RWPE1 (cell line): Measurements from ENCODE around the gene SLC6A19.

Experiments used
- CTCF ChIA-PET: fragments of 350-600 bp; sonication (Branson Sonifier 250); formaldehyde crosslinking; extraction: SDS; loops from one replicate; lab custom pipeline; 2021; lab: Yijun Ruan, JAX
- POLR2A ChIA-PET: fragments of 400-600 bp; formaldehyde crosslinking; extraction: SDS; loops from one replicate; lab custom pipeline; 2020; ENCODE audit warnings: antibody characterized with exemption; ENCODE audit not compliant: low non-redundant PET; lab: Yijun Ruan, JAX
- DNase-seq: peaks from one replicate; pipeline ENCODE4 v3.0.0; 2012; ENCODE audit warnings: low spot score
- H3K27ac ChIP-seq: fragments of 450-650 bp; 2 replicates; pipeline ENCODE4 v1.5.1; 2017
- TF ChIP-seq, protein P1 (sequence below): fragments of 450-650 bp; conservative IDR thresholded peaks from 2 replicates; pipeline ENCODE4 v1.5.1; 2017; ENCODE audit warnings: low read depth, mild to moderate bottlenecking

Gene SLC6A19

DNA sequence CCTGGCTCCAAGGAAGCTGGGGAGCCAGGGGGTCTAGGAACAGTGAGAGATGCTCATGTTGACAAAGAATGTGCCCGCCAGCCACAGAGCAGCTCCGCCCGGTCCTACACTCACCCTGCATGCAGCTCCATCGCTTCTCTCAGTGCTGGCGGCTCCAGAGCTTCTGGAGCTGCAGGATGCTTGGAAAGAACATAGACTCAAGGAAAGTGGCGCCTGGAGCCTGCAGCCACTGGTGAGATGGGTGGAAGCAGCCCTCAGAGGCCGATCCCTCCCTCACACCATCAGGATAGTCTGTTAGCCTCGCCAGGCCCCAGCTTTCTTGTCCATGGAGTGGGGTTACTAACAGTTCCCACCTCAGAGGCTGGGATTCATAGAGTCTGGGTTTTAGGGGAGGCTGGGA is 26.4 kb upstream of the SLC6A19 start:
- POLR2A ChIA-PET: no interaction called here
- DNase-seq: no peak

DNA sequence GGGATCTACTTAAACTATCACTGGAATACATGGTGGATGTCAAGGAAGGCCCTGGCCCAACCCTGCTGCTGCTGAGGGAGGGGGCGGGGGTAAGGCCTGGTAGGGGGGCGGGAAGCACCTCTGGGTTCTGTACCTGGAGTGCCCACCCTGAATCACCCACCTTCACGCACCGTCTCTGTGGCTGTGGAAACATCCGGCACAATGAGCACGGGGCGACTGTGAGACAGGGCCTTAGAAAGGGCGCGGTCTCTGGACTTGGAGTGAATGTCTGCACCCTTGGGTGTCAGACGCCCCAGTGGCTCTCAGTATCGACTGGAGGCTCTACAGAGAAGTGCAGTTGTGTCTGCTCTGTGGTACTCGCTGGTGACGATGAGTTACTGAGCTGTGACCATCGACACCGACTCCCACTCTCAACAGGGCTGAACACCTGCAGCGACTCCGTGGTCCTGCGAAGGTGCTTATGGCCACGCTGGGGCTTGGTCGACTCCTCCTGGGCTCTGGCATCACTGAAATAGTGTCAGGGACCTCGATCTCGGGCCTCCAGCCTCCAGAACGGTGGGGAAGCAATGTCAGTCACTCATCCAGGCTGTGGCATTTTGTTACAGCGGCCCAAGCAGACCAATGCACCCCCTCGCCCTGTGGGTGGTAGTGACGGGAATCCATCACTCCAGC is 25.5 kb upstream of the SLC6A19 start:
- DNase-seq: no peak
- POLR2A ChIA-PET: no interaction called here
- TF ChIP-seq, protein P1, sequence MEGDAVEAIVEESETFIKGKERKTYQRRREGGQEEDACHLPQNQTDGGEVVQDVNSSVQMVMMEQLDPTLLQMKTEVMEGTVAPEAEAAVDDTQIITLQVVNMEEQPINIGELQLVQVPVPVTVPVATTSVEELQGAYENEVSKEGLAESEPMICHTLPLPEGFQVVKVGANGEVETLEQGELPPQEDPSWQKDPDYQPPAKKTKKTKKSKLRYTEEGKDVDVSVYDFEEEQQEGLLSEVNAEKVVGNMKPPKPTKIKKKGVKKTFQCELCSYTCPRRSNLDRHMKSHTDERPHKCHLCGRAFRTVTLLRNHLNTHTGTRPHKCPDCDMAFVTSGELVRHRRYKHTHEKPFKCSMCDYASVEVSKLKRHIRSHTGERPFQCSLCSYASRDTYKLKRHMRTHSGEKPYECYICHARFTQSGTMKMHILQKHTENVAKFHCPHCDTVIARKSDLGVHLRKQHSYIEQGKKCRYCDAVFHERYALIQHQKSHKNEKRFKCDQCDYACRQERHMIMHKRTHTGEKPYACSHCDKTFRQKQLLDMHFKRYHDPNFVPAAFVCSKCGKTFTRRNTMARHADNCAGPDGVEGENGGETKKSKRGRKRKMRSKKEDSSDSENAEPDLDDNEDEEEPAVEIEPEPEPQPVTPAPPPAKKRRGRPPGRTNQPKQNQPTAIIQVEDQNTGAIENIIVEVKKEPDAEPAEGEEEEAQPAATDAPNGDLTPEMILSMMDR: no peak
- CTCF ChIA-PET: interaction anchor here (0.6 kb wide), 1 partner anchor 252 kb away, joined by 3 read pairs; no protein-coding TSS in a partner anchor
- no peak overlapping the region for H3K27ac ChIP-seq

More for the DNA sequence above, 26.4 kb upstream of the SLC6A19 start:
- no peak overlapping the region for H3K27ac ChIP-seq
- TF ChIP-seq, protein P1: no peak
- CTCF ChIA-PET: interaction anchor here (0.5 to 1.7 kb wide), 22 partner anchors 8 to 282 kb away, joined by 3 to 14 read pairs (median 4); no protein-coding TSS in a partner anchor

DNA sequence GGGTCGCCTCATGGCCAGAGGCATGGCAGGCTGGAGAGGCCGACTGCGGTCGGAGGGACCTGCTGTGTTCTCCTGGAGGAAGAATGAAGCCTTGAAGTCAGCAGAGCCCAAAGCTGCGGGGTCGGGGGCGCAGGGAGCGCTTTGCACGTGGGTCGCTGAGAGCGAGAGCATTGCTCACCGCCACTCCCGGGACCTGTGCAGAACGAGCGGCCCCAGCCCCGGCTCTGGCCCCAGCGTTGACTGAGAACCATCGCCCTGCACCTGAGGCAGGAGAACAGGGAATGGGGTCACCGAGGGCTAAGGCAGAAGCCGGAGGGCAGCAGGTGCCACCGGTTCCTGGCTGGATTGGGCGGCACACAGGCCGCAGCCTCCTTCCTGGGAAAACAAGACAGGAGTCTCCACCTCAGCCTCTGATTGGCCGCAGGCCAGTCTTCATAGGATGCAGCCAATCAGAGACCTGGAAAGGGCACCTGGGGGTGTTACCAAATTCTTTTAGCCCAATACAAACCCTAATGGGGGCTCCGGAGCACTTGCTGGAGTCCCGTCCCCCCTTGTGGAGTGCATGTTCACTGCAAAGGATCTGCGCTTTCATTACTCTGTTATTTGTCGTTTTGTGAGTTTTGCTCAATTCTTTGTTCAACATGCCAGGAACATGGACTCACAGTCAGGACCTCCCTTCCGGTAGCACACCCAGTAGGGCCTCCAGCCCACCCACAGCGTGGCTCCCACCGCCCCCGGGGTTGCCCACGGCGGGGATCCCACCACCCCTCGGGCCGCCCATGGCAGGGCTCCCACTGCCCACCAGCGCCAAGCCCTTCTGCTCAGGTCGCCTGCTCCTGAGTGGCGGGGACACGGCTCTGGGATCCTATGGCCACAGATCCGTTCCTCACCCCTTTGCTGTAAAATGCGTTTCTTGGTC is 24.7 kb upstream of the SLC6A19 start:
- H3K27ac ChIP-seq: no peak overlapping the region
- TF ChIP-seq, protein P1: no peak
- DNase-seq: no peak
- CTCF ChIA-PET: interaction anchor here (0.6 kb wide), 1 partner anchor 253 kb away, joined by 3 read pairs; no protein-coding TSS in a partner anchor
- POLR2A ChIA-PET: no interaction called here

DNA sequence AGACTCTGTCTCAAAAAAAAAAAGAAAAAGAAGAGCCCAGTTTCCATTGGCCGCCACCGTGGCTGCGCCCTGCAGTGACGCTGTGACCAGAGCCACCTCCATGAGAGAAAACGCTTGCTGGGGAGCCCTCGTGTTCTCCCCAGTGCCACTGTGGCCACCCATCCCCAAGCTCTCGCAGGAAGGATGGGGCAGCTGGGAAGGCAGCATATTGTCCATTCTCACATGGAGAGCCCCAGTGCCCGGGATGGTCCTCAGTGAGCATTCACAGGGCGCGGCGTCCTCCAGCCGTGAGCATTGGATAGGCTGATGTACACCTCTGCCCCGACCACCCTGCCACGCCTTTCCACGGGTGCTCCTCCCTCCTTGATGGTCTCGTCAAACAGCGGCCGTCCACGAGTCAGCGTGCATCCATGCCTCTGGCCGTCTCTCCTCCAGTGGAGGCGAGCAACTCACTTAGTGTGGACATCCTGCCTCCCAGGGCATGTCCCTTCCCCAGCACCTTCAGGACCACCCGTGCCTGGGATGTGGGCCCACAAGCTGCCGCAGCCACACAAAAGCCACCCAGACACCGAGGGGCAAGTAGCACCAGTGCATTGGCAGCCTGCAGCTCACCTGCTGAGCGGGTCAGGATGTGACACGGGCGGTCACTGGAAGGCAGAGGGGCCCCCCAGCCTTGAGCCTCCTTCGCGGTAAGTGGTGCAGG is 23.4 kb upstream of the SLC6A19 start:
- ChIA-PET CTCF (no interaction called here), POLR2A (no interaction called here)
- no peak for DNase-seq
- TF ChIP-seq, protein P1: no peak
- no peak overlapping the region for H3K27ac ChIP-seq

DNA sequence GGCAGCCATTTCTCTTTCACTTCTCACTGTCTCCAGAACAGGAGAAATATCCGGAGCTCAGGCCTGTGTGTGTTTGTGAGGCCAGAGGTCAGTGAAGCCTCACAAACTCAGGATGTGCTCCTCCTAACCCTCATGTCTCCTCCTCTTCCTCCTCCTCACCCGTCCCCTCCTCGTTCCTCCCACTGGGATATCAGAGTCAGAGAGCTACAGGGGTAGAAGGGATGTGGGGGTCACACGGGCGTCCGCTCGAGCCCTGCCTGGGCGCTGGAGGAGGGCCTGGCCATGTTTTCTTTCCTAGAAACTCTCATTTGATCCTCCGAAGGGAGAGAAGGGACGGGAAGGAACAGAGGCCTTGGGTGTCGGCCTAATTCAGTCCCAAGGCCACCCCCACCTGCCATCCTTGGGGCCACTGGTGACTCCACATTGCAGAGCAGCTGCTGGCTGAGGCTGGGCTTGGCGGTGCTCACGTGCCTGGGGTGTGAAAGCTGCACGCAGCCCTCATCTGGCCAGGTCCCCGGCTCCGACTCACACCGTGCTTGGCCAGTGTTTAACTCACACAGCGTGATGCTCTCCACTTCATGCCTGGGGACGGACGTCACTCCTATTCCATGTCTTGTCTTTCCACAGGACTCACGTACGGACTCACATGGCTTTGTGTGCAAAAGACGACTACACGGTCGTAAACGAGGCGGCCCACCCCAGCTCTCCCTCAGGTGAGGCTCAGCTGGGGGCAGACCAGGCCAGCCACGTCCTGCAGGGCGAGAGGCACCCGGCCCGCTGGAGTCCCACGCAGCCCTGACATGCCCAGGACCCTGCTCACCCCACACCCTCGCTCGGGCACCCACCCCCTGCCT is 22.6 kb upstream of the SLC6A19 start:
- ChIA-PET POLR2A (no interaction called here), CTCF (no interaction called here)
- H3K27ac ChIP-seq: no peak overlapping the region
- no peak for DNase-seq
- TF ChIP-seq, protein P1: no peak
